C4-2B (cell line): ENCODE measurements around the gene ZSWIM4.

ENCODE experiments used
- CTCF ChIP-seq: fragments of 450-650 bp; conservative IDR thresholded peaks from 2 replicates; pipeline ENCODE4 v1.5.1; 2017; ENCODE audit warnings: mild to moderate bottlenecking
- ZFX ChIP-seq: fragments of 450-650 bp; IDR thresholded peaks from 2 replicates; pipeline ENCODE4 v1.6.1; 2017

GRCh38 chr19:13846557-13847406 lies 51.5 kb downstream of the ZSWIM4 start:
- TF ChIP-seq CTCF (no peak), ZFX (no peak)
